Breast epithelium (tissue), 4 donors: ENCODE measurements around the gene DMD. TPM values are rescaled to one million over a fixed set of nuclear protein-coding genes. Genes with fewer than 3 reads are reported as not detected.
"Not testable (repeated sequence)": the region's sequence is repeated elsewhere in the genome, so short reads cannot be mapped to it uniquely, and the experiment has no call there.

Source experiments
- DNase-seq, 2 donors: peaks; one replicate each; pipeline ENCODE4 v3.0.0-alpha.2; 2019; ENCODE audit warnings: low spot score in 2 of 2
- H3K27ac ChIP-seq, 2 donors: fragments of 200-600 bp; sonication (generic) in 1 of 2; one replicate each; pipeline ENCODE4 v1.5.1; 2016 to 2019; ENCODE audit warnings: mild to moderate bottlenecking in 1 of 2
- H3K27me3 ChIP-seq, 2 donors: fragments of 200-600 bp; sonication (generic) in 1 of 2; one replicate each; pipeline versions ENCODE4 v1.5.1 to v1.6.0; 2017 to 2019; ENCODE audit warnings: control low read depth in 1 of 2, mild to moderate bottlenecking in 1 of 2
- H3K36me3 ChIP-seq: fragments of 200-600 bp; one replicate; pipeline ENCODE4 v1.5.1; 2019
- H3K4me1 ChIP-seq, 2 donors: fragments of 200-600 bp; sonication (generic); one replicate each; pipeline ENCODE4 v1.5.1; 2016 to 2019; ENCODE audit warnings: control low read depth in 1 of 2
- H3K4me3 ChIP-seq, 3 donors: fragments of 200-600 bp; sonication (generic); 1 replicate in 2 of 3; 2 replicates in 1 of 3; pipeline ENCODE4 v1.5.1; 2016 to 2019; ENCODE audit warnings: mild to moderate bottlenecking in 3 of 3, moderate library complexity in 2 of 3
- H3K9me3 ChIP-seq, 2 donors: fragments of 200-600 bp; sonication (generic) in 1 of 2; one replicate each; pipeline ENCODE4 v1.5.1; 2016 to 2019; ENCODE audit warnings: control low read depth in 1 of 2
- POLR2A ChIP-seq: fragments of 450-650 bp; IDR thresholded peaks from one replicate; pipeline ENCODE4 v1.6.1; 2016; ENCODE audit warnings: antibody characterized with exemption, mild to moderate bottlenecking, moderate library complexity
- POLR2AphosphoS5 ChIP-seq, 3 donors: sonication (generic); formaldehyde crosslinking; IDR thresholded peaks; one replicate each; pipeline ENCODE4 v1.6.1; 2017; ENCODE audit warnings: antibody characterized with exemption in 3 of 3
- intact Hi-C: fragments of 100-400 bp; cut with DNase I; formaldehyde crosslinking; loops from one replicate; pipeline ENCODE4 v1.15.1; 2023; ENCODE audit warnings: low total_unique reads
- total RNA-seq, 3 donors: library from RNA; depleted of rRNA; stranded (reverse); fragments of >200 nt; gene quantifications; one replicate each; pipeline ENCODE4 v1.1.0, GENCODE V29; 2016
- TF ChIP-seq, protein P1 (sequence below), 3 donors: fragments of 450-650 bp; IDR thresholded peaks; one replicate each; pipeline ENCODE4 v1.5.1; 2016 to 2017; ENCODE audit warnings: antibody characterized with exemption in 3 of 3, mild to moderate bottlenecking in 3 of 3, moderate library complexity in 3 of 3

DMD gene
- total RNA-seq, 3 donors from 2014 or later = 57.0 to 135 (median 65.2) TPM

GRCh38 chrX:31588355-31588754, 1623.0 kb downstream of the DMD start:
- no peaks in the 10 kb centered on the region for H3K9me3 ChIP-seq
- peaks cover 0 to 4% of the 10 kb centered on the region in 2 donors for H3K27me3 ChIP-seq
- intact Hi-C loops = no loop called here
- TF ChIP-seq, protein P1, sequence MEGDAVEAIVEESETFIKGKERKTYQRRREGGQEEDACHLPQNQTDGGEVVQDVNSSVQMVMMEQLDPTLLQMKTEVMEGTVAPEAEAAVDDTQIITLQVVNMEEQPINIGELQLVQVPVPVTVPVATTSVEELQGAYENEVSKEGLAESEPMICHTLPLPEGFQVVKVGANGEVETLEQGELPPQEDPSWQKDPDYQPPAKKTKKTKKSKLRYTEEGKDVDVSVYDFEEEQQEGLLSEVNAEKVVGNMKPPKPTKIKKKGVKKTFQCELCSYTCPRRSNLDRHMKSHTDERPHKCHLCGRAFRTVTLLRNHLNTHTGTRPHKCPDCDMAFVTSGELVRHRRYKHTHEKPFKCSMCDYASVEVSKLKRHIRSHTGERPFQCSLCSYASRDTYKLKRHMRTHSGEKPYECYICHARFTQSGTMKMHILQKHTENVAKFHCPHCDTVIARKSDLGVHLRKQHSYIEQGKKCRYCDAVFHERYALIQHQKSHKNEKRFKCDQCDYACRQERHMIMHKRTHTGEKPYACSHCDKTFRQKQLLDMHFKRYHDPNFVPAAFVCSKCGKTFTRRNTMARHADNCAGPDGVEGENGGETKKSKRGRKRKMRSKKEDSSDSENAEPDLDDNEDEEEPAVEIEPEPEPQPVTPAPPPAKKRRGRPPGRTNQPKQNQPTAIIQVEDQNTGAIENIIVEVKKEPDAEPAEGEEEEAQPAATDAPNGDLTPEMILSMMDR (IDR thresholded peaks at IDR 0.05) = no peak
- TF ChIP-seq POLR2A (no peak), POLR2AphosphoS5 (IDR thresholded peaks at IDR 0.05) (no peak)
- no peaks in the 10 kb centered on the region for H3K4me1 ChIP-seq
- no peak overlapping the region for H3K27ac ChIP-seq
- no peaks in the 10 kb centered on the region for H3K36me3 ChIP-seq
- H3K4me3 ChIP-seq = no peak overlapping the region
- DNase-seq = no peak

DNA sequence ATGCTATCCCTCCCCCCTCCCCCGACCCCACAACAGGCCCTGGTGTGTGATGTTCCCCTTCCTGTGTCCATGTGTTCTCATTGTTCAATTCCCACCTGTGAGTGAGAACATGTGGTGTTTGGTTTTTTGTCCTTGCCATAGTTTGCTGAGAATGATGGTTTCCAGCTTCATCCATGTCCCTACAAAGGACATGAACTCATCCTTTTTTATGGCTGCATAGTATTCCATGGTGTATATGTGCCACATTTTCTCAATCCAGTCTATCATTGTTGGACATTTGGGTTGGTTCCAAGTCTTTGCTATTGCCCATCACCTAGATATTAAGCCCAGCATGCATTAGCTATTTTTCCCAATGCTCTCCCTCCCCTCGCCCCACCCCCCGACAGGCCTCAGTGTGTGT, 1627.5 kb downstream of the DMD start:
- intact Hi-C loops, H3K4me1 ChIP-seq, H3K4me3 ChIP-seq, DNase-seq, H3K27ac ChIP-seq, H3K9me3 ChIP-seq, H3K36me3 ChIP-seq: not testable (repeated sequence)
- H3K27me3 ChIP-seq = peaks cover 0 to 12% of the 10 kb centered on the region in 2 donors

DNA sequence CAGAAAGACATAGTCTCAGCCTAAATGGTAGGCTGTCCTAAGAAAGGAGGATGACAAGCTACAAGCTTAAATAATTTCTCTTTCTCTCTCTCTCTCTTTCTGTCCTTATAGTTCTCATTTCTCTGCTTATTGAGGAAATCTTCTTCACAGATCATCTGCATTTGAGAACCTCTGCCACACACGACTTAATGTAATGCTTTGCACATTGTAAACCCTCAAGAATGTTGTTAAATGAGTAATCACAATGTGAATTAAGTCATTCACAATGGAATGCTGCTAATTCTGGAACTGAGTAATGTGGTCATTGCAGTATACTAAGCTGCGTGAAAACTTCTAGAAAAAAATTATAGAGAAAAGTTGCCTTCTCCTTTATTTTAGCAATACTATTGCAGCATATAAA, 1630.6 kb downstream of the DMD start:
- H3K36me3 ChIP-seq = no peaks in the 10 kb centered on the region
- DNase-seq = no peak
- peaks cover 0 to 8% of the 10 kb centered on the region in 2 donors for H3K27me3 ChIP-seq
- H3K4me3 ChIP-seq = no peak overlapping the region
- H3K9me3 ChIP-seq = no peaks in the 10 kb centered on the region
- no peak overlapping the region for H3K27ac ChIP-seq
- no peaks in the 10 kb centered on the region for H3K4me1 ChIP-seq
- TF ChIP-seq, protein P1 (IDR thresholded peaks at IDR 0.05) = no peak
- TF ChIP-seq POLR2AphosphoS5 (IDR thresholded peaks at IDR 0.05) = no peak
- no peak for TF ChIP-seq POLR2A
- intact Hi-C loops = no loop called here

GRCh38 chrX:31580227-31580626, 1631.1 kb downstream of the DMD start:
- no peaks in the 10 kb centered on the region for H3K36me3 ChIP-seq
- H3K4me1 ChIP-seq = no peaks in the 10 kb centered on the region
- no peak for DNase-seq
- TF ChIP-seq POLR2AphosphoS5 (IDR thresholded peaks at IDR 0.05) = no peak
- no peak for TF ChIP-seq POLR2A
- TF ChIP-seq, protein P1 (IDR thresholded peaks at IDR 0.05) = no peak
- intact Hi-C loops = no loop called here
- H3K9me3 ChIP-seq = no peaks in the 10 kb centered on the region
- no peak overlapping the region for H3K4me3 ChIP-seq
- no peak overlapping the region for H3K27ac ChIP-seq
- peaks cover 0 to 8% of the 10 kb centered on the region in 2 donors for H3K27me3 ChIP-seq

DNA sequence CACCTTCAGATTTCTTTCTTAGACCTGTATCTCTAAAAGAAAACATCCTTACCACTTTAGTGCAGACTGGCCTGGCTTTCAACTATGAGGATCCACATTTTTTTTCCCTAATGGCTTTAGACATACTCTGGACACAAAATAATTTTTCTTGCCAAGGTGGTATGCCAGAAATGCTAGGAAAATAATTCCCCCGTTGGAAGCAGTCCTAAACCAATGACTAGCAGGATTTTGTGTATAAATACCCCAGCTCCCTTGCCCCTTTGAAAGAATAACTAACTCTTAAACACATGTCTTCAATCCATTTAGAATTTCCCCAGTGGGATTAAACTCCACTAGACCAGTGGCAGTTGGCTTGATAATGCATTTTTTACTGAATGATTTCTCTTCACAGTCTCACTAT, 1639.0 kb downstream of the DMD start:
- no peak for DNase-seq
- TF ChIP-seq, protein P1 (IDR thresholded peaks at IDR 0.05) = no peak
- TF ChIP-seq POLR2AphosphoS5 (IDR thresholded peaks at IDR 0.05) (no peak), POLR2A (no peak)
- Histone ChIP-seq H3K36me3 (no peaks in the 10 kb centered on the region), H3K4me3 (no peak overlapping the region), H3K27ac (no peak overlapping the region), H3K4me1 (no peaks in the 10 kb centered on the region), H3K9me3 (no peaks in the 10 kb centered on the region), H3K27me3 (peaks cover 0 to 9% of the 10 kb centered on the region in 2 donors)
- intact Hi-C loops = no loop called here

GRCh38 chrX:31570658-31571057, 1640.7 kb downstream of the DMD start:
- H3K27ac ChIP-seq = no peak overlapping the region
- TF ChIP-seq POLR2AphosphoS5 (IDR thresholded peaks at IDR 0.05) (no peak), POLR2A (no peak)
- TF ChIP-seq, protein P1 (IDR thresholded peaks at IDR 0.05) = no peak
- H3K9me3 ChIP-seq = no peaks in the 10 kb centered on the region
- H3K4me1 ChIP-seq = no peaks in the 10 kb centered on the region
- DNase-seq = no peak
- no peaks in the 10 kb centered on the region for H3K36me3 ChIP-seq
- no peak overlapping the region for H3K4me3 ChIP-seq
- intact Hi-C loops = no loop called here
- peaks cover 0 to 9% of the 10 kb centered on the region in 2 donors for H3K27me3 ChIP-seq
